Ishikawa (cell line): ENCODE data around the gene RAD51B.

ENCODE experiments used
- CEBPB ChIP-seq: IDR thresholded peaks from 2 replicates; pipeline ENCODE4 v1.6.1; 2012
- CREB1 ChIP-seq: IDR thresholded peaks from 2 replicates; pipeline ENCODE4 v1.6.1; 2012; ENCODE audit warnings: low read depth
- EGR1 ChIP-seq: IDR thresholded peaks from 2 replicates; pipeline ENCODE4 v1.6.1; 2012
- EP300 ChIP-seq: IDR thresholded peaks from 2 replicates; pipeline ENCODE4 v1.6.1; 2012; ENCODE audit warnings: borderline replicate concordance
- FOXM1 ChIP-seq: IDR thresholded peaks from 2 replicates; pipeline ENCODE4 v1.6.1; 2012; ENCODE audit warnings: low read depth, borderline replicate concordance
- NFIC ChIP-seq: IDR thresholded peaks from 2 replicates; pipeline ENCODE4 v1.6.1; 2012
- RAD21 ChIP-seq: IDR thresholded peaks from 2 replicates; pipeline ENCODE4 v1.6.1; 2012; ENCODE audit warnings: low read depth
- TAF1 ChIP-seq: IDR thresholded peaks from 2 replicates; pipeline ENCODE4 v1.6.1; 2012; ENCODE audit warnings: low read depth, mild to moderate bottlenecking
- TCF12 ChIP-seq: IDR thresholded peaks from 2 replicates; pipeline ENCODE4 v1.6.1; 2012; ENCODE audit warnings: low read depth
- TEAD4 ChIP-seq: IDR thresholded peaks from 2 replicates; pipeline ENCODE4 v1.6.1; 2012
- YY1 ChIP-seq: IDR thresholded peaks from 2 replicates; pipeline ENCODE4 v1.6.1; 2012; ENCODE audit warnings: low read depth
- ZBTB7A ChIP-seq: IDR thresholded peaks from 2 replicates; pipeline ENCODE4 v1.6.1; 2012; ENCODE audit warnings: low read depth
- TF ChIP-seq, protein P1 (sequence below): IDR thresholded peaks from 2 replicates; pipeline ENCODE4 v1.6.1; 2012
- TF ChIP-seq, protein P2 (sequence below): IDR thresholded peaks from 2 replicates; pipeline ENCODE4 v1.6.1; 2012
- TF ChIP-seq, protein P3 (sequence below): IDR thresholded peaks from 2 replicates; pipeline ENCODE4 v1.6.1; 2012; ENCODE audit warnings: low read depth, mild to moderate bottlenecking

RAD51B gene

DNA sequence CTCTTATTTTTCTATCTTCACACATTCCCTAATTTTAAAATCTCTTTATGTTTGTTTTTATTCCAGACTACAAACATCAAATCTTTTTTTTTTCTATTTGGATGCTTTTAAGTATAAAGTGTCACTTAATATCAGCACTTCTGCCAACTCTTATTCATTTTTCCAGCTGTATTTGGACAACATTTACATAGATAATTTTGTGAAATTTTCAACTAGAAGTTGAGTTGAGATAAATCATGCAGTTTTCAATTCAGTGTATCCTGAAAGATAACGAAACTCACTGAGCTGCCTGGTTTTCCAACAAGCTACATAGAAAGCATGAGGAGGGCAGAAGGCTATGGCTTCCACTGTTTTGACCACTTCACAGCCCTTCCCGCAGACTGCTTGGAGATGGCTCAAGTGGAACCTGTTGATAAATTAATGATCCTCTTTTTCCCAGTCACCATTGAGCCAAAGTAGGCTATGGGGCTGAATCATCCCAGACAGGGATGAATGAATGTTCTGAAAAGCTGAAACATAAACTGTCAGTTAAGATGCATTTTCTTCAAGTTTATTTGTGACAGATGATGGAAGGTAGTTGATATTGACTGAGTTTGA, 213.9 kb downstream of the RAD51B start:
- TF ChIP-seq ZBTB7A (no peak), TAF1 (no peak), FOXM1 (no peak), TCF12 (no peak), NFIC (no peak), EGR1 (no peak)
- TF ChIP-seq, protein P1, sequence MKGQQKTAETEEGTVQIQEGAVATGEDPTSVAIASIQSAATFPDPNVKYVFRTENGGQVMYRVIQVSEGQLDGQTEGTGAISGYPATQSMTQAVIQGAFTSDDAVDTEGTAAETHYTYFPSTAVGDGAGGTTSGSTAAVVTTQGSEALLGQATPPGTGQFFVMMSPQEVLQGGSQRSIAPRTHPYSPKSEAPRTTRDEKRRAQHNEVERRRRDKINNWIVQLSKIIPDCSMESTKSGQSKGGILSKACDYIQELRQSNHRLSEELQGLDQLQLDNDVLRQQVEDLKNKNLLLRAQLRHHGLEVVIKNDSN, result no peak
- TF ChIP-seq, protein P2, sequence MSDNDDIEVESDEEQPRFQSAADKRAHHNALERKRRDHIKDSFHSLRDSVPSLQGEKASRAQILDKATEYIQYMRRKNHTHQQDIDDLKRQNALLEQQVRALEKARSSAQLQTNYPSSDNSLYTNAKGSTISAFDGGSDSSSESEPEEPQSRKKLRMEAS, result no peak

DNA sequence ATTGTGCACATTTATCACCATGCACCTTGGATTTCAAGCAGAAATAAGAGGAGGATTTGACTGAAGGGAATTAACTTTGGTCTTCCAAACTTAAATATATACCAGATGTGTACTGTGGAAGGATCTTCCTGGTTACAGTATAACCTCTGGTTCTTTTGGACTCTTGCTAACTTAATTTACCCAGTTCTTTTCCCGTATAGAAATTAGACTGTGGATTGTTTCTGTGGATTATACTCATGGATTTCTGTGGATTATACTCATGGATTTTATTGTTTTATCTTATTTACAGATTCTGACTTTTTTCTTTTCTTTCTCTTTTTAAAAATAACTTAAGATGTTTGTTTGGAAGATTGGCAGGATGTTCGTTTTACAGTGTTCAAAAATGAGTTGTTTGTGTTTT, 215.3 kb downstream of the RAD51B start:
- no peak for TF ChIP-seq NFIC
- TF ChIP-seq EGR1, result no peak
- TF ChIP-seq, protein P3, sequence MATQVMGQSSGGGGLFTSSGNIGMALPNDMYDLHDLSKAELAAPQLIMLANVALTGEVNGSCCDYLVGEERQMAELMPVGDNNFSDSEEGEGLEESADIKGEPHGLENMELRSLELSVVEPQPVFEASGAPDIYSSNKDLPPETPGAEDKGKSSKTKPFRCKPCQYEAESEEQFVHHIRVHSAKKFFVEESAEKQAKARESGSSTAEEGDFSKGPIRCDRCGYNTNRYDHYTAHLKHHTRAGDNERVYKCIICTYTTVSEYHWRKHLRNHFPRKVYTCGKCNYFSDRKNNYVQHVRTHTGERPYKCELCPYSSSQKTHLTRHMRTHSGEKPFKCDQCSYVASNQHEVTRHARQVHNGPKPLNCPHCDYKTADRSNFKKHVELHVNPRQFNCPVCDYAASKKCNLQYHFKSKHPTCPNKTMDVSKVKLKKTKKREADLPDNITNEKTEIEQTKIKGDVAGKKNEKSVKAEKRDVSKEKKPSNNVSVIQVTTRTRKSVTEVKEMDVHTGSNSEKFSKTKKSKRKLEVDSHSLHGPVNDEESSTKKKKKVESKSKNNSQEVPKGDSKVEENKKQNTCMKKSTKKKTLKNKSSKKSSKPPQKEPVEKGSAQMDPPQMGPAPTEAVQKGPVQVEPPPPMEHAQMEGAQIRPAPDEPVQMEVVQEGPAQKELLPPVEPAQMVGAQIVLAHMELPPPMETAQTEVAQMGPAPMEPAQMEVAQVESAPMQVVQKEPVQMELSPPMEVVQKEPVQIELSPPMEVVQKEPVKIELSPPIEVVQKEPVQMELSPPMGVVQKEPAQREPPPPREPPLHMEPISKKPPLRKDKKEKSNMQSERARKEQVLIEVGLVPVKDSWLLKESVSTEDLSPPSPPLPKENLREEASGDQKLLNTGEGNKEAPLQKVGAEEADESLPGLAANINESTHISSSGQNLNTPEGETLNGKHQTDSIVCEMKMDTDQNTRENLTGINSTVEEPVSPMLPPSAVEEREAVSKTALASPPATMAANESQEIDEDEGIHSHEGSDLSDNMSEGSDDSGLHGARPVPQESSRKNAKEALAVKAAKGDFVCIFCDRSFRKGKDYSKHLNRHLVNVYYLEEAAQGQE, result no peak
- no peak for TF ChIP-seq RAD21

DNA sequence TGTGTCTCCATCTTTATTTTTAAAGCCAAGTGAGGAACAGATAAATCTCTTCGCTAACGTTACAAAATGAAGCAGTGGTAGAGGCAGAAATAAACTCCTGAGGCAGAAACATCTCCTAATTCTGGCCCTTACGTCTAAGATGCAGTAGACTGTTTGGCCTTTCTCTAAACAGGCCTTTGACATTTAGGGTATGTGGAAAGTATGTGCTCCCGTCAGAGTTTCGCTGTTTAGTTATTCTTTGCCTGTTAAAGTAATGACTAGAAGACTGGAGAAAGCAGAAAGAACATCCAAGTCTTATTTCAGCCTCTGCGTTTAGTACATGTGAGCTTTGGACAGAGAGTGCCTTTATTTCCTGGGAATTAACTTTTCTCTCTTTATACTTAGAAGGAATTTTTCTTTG, 216.6 kb downstream of the RAD51B start:
- no peak for TF ChIP-seq CEBPB
- TF ChIP-seq EP300, result no peak
- no peak for TF ChIP-seq TEAD4
- TF ChIP-seq NFIC, result no peak
- TF ChIP-seq ZBTB7A, result no peak
- no peak for TF ChIP-seq YY1
- TF ChIP-seq, protein P1, result no peak
- no peak for TF ChIP-seq EGR1

DNA sequence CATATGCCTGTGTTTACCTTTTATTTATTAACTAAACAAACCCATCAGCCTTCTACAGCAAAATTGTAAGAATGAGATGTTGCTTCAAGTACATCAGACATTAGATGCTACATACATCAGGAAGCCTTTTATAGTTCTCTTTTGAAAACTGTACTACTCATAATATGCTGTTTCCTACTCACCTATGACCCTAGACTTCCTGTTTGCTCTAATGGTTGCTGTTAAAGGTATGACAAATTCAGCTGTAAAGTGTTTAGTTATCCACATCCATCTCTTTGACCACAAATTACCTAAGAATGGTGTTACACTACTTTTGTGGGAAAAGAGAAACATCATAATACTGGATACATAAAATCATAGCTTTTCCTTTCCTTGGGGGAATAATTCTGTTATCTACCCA, 220.0 kb downstream of the RAD51B start:
- TF ChIP-seq EGR1 (no peak), YY1 (no peak), FOXM1 (no peak), RAD21 (no peak), EP300 (no peak), TCF12 (no peak), CREB1 (no peak), CEBPB (no peak), NFIC (no peak), TEAD4 (no peak), ZBTB7A (no peak), TAF1 (no peak)
- TF ChIP-seq, protein P1, result no peak
- TF ChIP-seq, protein P3, result no peak
- TF ChIP-seq, protein P2, result no peak

DNA sequence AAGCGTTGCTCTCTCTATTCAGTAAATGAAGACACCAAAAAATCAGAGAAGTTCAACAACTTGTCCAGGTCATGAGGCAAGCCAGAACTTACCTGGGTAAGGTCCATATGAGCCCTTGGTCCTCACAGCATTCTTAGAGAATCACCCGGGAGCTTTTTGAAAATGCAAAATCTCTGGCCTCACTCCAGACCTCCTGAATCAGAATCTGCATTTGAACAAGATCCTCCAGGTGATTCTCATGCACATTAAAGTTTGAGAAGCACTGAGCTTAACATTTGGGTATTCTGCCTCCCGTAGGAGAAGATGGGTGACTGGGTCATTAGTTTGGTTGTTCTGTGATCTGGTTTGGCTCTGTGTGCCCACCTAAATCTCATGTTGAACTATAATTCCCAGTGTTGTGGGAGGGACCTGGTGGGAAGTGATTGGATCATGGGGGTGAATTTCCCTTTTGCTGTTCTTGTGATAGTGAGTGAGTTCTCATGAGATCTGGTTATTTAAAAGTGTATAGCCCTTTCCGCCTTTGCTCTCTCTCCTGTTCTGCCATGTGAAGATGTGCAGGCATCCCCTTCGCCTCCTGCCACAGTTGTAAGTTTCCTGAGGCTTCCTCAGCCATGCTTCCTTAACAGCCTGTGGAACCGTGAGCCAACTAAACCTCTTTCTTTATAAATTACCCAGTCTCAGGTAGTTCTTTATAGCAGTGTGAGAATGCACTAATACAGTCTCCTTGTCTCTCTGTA, 221.2 kb downstream of the RAD51B start:
- TF ChIP-seq, protein P1, result no peak
- TF ChIP-seq NFIC (no peak), YY1 (no peak), TCF12 (no peak), FOXM1 (no peak), CEBPB (no peak), CREB1 (no peak), TEAD4 (no peak), RAD21 (no peak), EGR1 (no peak), EP300 (no peak), TAF1 (no peak), ZBTB7A (no peak)
- TF ChIP-seq, protein P2, result no peak
- TF ChIP-seq, protein P3, result no peak
